Measurements from ENCODE around the gene PES1. TPM values are rescaled to one million over a fixed set of nuclear protein-coding genes. Genes with fewer than 3 reads are reported as not detected.
"Not testable (repeated sequence)": the region's sequence is repeated elsewhere in the genome, so short reads cannot be mapped to it uniquely, and the experiment has no call there.

The PES1 gene
- total and polyA plus RNA-seq, 7 experiments from 2014 or later: 34.6 to 84.2 (median 56.3) TPM

- DNase-seq: no peak
- ChIA-PET POLR2A (no interaction called here), CTCF (interaction anchor here (0.6 kb wide), 1 partner anchor 178 kb away, joined by 3 read pairs; no protein-coding TSS in a partner anchor)
- H3K4me3 ChIP-seq (ENCODE audit: low read length): no peak overlapping the region
- no peaks in the 10 kb centered on the region for H3K36me3 ChIP-seq (ENCODE audit: control insufficient read depth in 2 of 3, insufficient read depth in 3 of 3, low read length in 3 of 3)
- no peak overlapping the region for H3K4me3 Mint-ChIP-seq
- ATAC-seq: no peak
- peaks cover 0 to 3% (median 0%) of the 10 kb centered on the region in 5 donors for H3K36me3 Mint-ChIP-seq
- peaks cover 0 to 5% (median 4%) of the 10 kb centered on the region in 5 donors for H3K27me3 Mint-ChIP-seq
- H3K9me3 Mint-ChIP-seq: no peaks in the 10 kb centered on the region
- H3K27me3 ChIP-seq (ENCODE audit: control insufficient read depth in 2 of 2, insufficient read depth in 2 of 2, low read length in 2 of 2): no peaks in the 10 kb centered on the region
- H3K9me3 ChIP-seq (ENCODE audit: control insufficient read depth in 2 of 3, low read length in 3 of 3): no peaks in the 10 kb centered on the region
- H3K27ac ChIP-seq (ENCODE audit: low read depth, low read length): no peak overlapping the region
- intact Hi-C loops (cut with micrococcal nuclease): no loop called here
- no peaks in the 10 kb centered on the region for H3K4me1 ChIP-seq (ENCODE audit: control insufficient read depth in 2 of 2, insufficient read depth in 2 of 2, low read length in 2 of 2)
- H3K27ac Mint-ChIP-seq: no peak overlapping the region
- no peaks in the 10 kb centered on the region for H3K4me1 Mint-ChIP-seq
Observed at GRCh38 chr22:30568137-30568805, 23.4 kb downstream of the PES1 start.

GRCh38 chr22:30567277-30567676, 24.4 kb downstream of the PES1 start:
- POLR2A ChIA-PET; H3K27ac Mint-ChIP-seq; H3K27ac ChIP-seq (ENCODE audit: low read depth, low read length); intact Hi-C loops (cut with micrococcal nuclease); H3K27me3 Mint-ChIP-seq; H3K4me1 ChIP-seq (ENCODE audit: control insufficient read depth in 2 of 2, insufficient read depth in 2 of 2, low read length in 2 of 2); H3K36me3 ChIP-seq (ENCODE audit: control insufficient read depth in 2 of 3, insufficient read depth in 3 of 3, low read length in 3 of 3); H3K4me1 Mint-ChIP-seq; H3K36me3 Mint-ChIP-seq; ATAC-seq; H3K9me3 ChIP-seq (ENCODE audit: control insufficient read depth in 2 of 3, low read length in 3 of 3); H3K27me3 ChIP-seq (ENCODE audit: control insufficient read depth in 2 of 2, insufficient read depth in 2 of 2, low read length in 2 of 2); CTCF ChIA-PET; H3K4me3 ChIP-seq (ENCODE audit: low read length); H3K4me3 Mint-ChIP-seq; H3K9me3 Mint-ChIP-seq; DNase-seq: not testable (repeated sequence)

GRCh38 chr22:30566125-30566524, 25.6 kb downstream of the PES1 start:
- peaks cover 0 to 7% (median 2%) of the 10 kb centered on the region in 5 donors for H3K27me3 Mint-ChIP-seq
- no peak overlapping the region for H3K27ac ChIP-seq (ENCODE audit: low read depth, low read length)
- H3K4me1 Mint-ChIP-seq: no peaks in the 10 kb centered on the region
- ChIA-PET POLR2A (no interaction called here), CTCF (no interaction called here)
- H3K27me3 ChIP-seq (ENCODE audit: control insufficient read depth in 2 of 2, insufficient read depth in 2 of 2, low read length in 2 of 2): no peaks in the 10 kb centered on the region
- no peaks in the 10 kb centered on the region for H3K36me3 ChIP-seq (ENCODE audit: control insufficient read depth in 2 of 3, insufficient read depth in 3 of 3, low read length in 3 of 3)
- H3K27ac Mint-ChIP-seq: no peak overlapping the region
- H3K36me3 Mint-ChIP-seq: peaks cover 0 to 3% (median 0%) of the 10 kb centered on the region in 5 donors
- DNase-seq (no peak), ATAC-seq (no peak)
- H3K9me3 ChIP-seq (ENCODE audit: control insufficient read depth in 2 of 3, low read length in 3 of 3): no peaks in the 10 kb centered on the region
- no peak overlapping the region for H3K4me3 ChIP-seq (ENCODE audit: low read length)
- intact Hi-C loops (cut with micrococcal nuclease): no loop called here
- no peak overlapping the region for H3K4me3 Mint-ChIP-seq
- H3K9me3 Mint-ChIP-seq: no peaks in the 10 kb centered on the region
- H3K4me1 ChIP-seq (ENCODE audit: control insufficient read depth in 2 of 2, insufficient read depth in 2 of 2, low read length in 2 of 2): no peaks in the 10 kb centered on the region

- DNase-seq: no peak
- POLR2A ChIA-PET: no interaction called here
- no peak overlapping the region for H3K4me3 ChIP-seq (ENCODE audit: low read length)
- no peaks in the 10 kb centered on the region for H3K27me3 ChIP-seq (ENCODE audit: control insufficient read depth in 2 of 2, insufficient read depth in 2 of 2, low read length in 2 of 2)
- Mint-ChIP-seq H3K27me3 (peaks cover 0 to 10% (median 0%) of the 10 kb centered on the region in 5 donors), H3K36me3 (peaks cover 0 to 3% (median 0%) of the 10 kb centered on the region in 5 donors), H3K9me3 (no peaks in the 10 kb centered on the region), H3K27ac (no peak overlapping the region), H3K4me1 (no peaks in the 10 kb centered on the region), H3K4me3 (no peak overlapping the region)
- intact Hi-C loops (cut with micrococcal nuclease): no loop called here
- no peak for ATAC-seq
- H3K4me1 ChIP-seq (ENCODE audit: control insufficient read depth in 2 of 2, insufficient read depth in 2 of 2, low read length in 2 of 2): no peaks in the 10 kb centered on the region
- no peaks in the 10 kb centered on the region for H3K36me3 ChIP-seq (ENCODE audit: control insufficient read depth in 2 of 3, insufficient read depth in 3 of 3, low read length in 3 of 3)
- H3K9me3 ChIP-seq (ENCODE audit: control insufficient read depth in 2 of 3, low read length in 3 of 3): no peaks in the 10 kb centered on the region
- no peak overlapping the region for H3K27ac ChIP-seq (ENCODE audit: low read depth, low read length)
- CTCF ChIA-PET: no interaction called here
Observed at GRCh38 chr22:30565341-30565740, 26.4 kb downstream of the PES1 start.

- ATAC-seq: no peak
Observed at GRCh38 chr22:30564761-30565119, 27.0 kb downstream of the PES1 start.

GRCh38 chr22:30564045-30564760, 27.5 kb downstream of the PES1 start:
- ChIA-PET POLR2A (no interaction called here), CTCF (no interaction called here)
- intact Hi-C loops (cut with micrococcal nuclease): no loop called here
- Mint-ChIP-seq H3K36me3 (peaks cover 0 to 3% (median 0%) of the 10 kb centered on the region in 5 donors), H3K27ac (no peak overlapping the region), H3K4me3 (no peak overlapping the region), H3K4me1 (no peaks in the 10 kb centered on the region), H3K27me3 (peaks cover 0 to 8% (median 0%) of the 10 kb centered on the region in 5 donors), H3K9me3 (no peaks in the 10 kb centered on the region)
- H3K27ac ChIP-seq (ENCODE audit: low read depth, low read length): no peak overlapping the region
- no peaks in the 10 kb centered on the region for H3K4me1 ChIP-seq (ENCODE audit: control insufficient read depth in 2 of 2, insufficient read depth in 2 of 2, low read length in 2 of 2)
- H3K9me3 ChIP-seq (ENCODE audit: control insufficient read depth in 2 of 3, low read length in 3 of 3): no peaks in the 10 kb centered on the region
- DNase-seq: no peak
- no peak for ATAC-seq
- H3K36me3 ChIP-seq (ENCODE audit: control insufficient read depth in 2 of 3, insufficient read depth in 3 of 3, low read length in 3 of 3): no peaks in the 10 kb centered on the region
- no peak overlapping the region for H3K4me3 ChIP-seq (ENCODE audit: low read length)
- no peaks in the 10 kb centered on the region for H3K27me3 ChIP-seq (ENCODE audit: control insufficient read depth in 2 of 2, insufficient read depth in 2 of 2, low read length in 2 of 2)

More at GRCh38 chr22:30564761-30565119, 27.0 kb downstream of the PES1 start:
- Histone ChIP-seq H3K27ac (ENCODE audit: low read depth, low read length) (no peak overlapping the region), H3K9me3 (ENCODE audit: control insufficient read depth in 2 of 3, low read length in 3 of 3) (no peaks in the 10 kb centered on the region), H3K4me3 (ENCODE audit: low read length) (no peak overlapping the region), H3K27me3 (ENCODE audit: control insufficient read depth in 2 of 2, insufficient read depth in 2 of 2, low read length in 2 of 2) (no peaks in the 10 kb centered on the region), H3K36me3 (ENCODE audit: control insufficient read depth in 2 of 3, insufficient read depth in 3 of 3, low read length in 3 of 3) (no peaks in the 10 kb centered on the region), H3K4me1 (ENCODE audit: control insufficient read depth in 2 of 2, insufficient read depth in 2 of 2, low read length in 2 of 2) (no peaks in the 10 kb centered on the region)
- Mint-ChIP-seq H3K36me3 (peaks cover 0 to 3% (median 0%) of the 10 kb centered on the region in 5 donors), H3K27ac (no peak overlapping the region), H3K4me1 (no peaks in the 10 kb centered on the region), H3K27me3 (peaks cover 0 to 10% (median 0%) of the 10 kb centered on the region in 5 donors), H3K9me3 (no peaks in the 10 kb centered on the region), H3K4me3 (no peak overlapping the region)
- CTCF ChIA-PET: no interaction called here
- intact Hi-C loops (cut with micrococcal nuclease): no loop called here
- POLR2A ChIA-PET: no interaction called here
- no peak for DNase-seq

- POLR2A ChIA-PET: no interaction called here
Observed at GRCh38 chr22:30562366-30562765, 29.3 kb downstream of the PES1 start.

More at GRCh38 chr22:30562366-30562765, 29.3 kb downstream of the PES1 start:
- H3K9me3 Mint-ChIP-seq: no peaks in the 10 kb centered on the region
- Histone ChIP-seq H3K27me3 (ENCODE audit: control insufficient read depth in 2 of 2, insufficient read depth in 2 of 2, low read length in 2 of 2) (no peaks in the 10 kb centered on the region), H3K27ac (ENCODE audit: low read depth, low read length) (no peak overlapping the region), H3K4me3 (ENCODE audit: low read length) (no peak overlapping the region), H3K36me3 (ENCODE audit: control insufficient read depth in 2 of 3, insufficient read depth in 3 of 3, low read length in 3 of 3) (no peaks in the 10 kb centered on the region), H3K9me3 (ENCODE audit: control insufficient read depth in 2 of 3, low read length in 3 of 3) (no peaks in the 10 kb centered on the region), H3K4me1 (ENCODE audit: control insufficient read depth in 2 of 2, insufficient read depth in 2 of 2, low read length in 2 of 2) (no peaks in the 10 kb centered on the region)
- H3K27me3 Mint-ChIP-seq: peaks cover 0 to 6% (median 0%) of the 10 kb centered on the region in 5 donors
- H3K27ac Mint-ChIP-seq: no peak overlapping the region
- no peak for DNase-seq
- intact Hi-C loops (cut with micrococcal nuclease): no loop called here
- H3K4me1 Mint-ChIP-seq: no peaks in the 10 kb centered on the region
- H3K4me3 Mint-ChIP-seq: no peak overlapping the region
- CTCF ChIA-PET: no interaction called here
- no peaks in the 10 kb centered on the region for H3K36me3 Mint-ChIP-seq
- ATAC-seq: no peak

Measured in naive thymus-derived CD4-positive, alpha-beta T cell (primary cell).